GM23248 (cell line): ENCODE measurements around the gene THEMIS2. TPM values are rescaled to one million over a fixed set of nuclear protein-coding genes. Genes with fewer than 3 reads are reported as not detected.

Experiments used
- DNase-seq: peaks from one replicate; pipeline ENCODE4 v3.0.0-alpha.2; 2015
- H2AFZ ChIP-seq: fragments of 200-600 bp; sonication (generic); 2 replicates; pipeline ENCODE4 v1.6.1; 2016; ENCODE audit warnings: antibody characterized with exemption
- H3F3A ChIP-seq: fragments of 200-600 bp; sonication (generic); 2 replicates; pipeline ENCODE4 v1.6.1; 2016; ENCODE audit warnings: mild to moderate bottlenecking, antibody characterized with exemption, mixed run types; ENCODE audit not compliant: insufficient read depth
- H3K27ac ChIP-seq: fragments of 200-600 bp; sonication (generic); 2 replicates; pipeline ENCODE4 v1.5.1; 2016; ENCODE audit warnings: mild to moderate bottlenecking
- H3K27me3 ChIP-seq: fragments of 200-600 bp; sonication (generic); replicated peaks from 2 replicates; pipeline ENCODE4 v1.6.1; 2016; ENCODE audit warnings: mild to moderate bottlenecking; ENCODE audit not compliant: insufficient read depth
- H3K36me3 ChIP-seq: fragments of 200-600 bp; sonication (generic); 2 replicates; pipeline ENCODE4 v1.6.1; 2016; ENCODE audit warnings: low read depth, mild to moderate bottlenecking
- H3K4me1 ChIP-seq: fragments of 200-600 bp; sonication (generic); 2 replicates; pipeline ENCODE4 v1.6.1; 2016; ENCODE audit warnings: mild to moderate bottlenecking; ENCODE audit not compliant: insufficient read depth
- H3K4me2 ChIP-seq: fragments of 200-600 bp; sonication (generic); one replicate; pipeline ENCODE4 v1.6.1; 2016; ENCODE audit warnings: mild to moderate bottlenecking; ENCODE audit not compliant: unreplicated experiment
- H3K4me3 ChIP-seq: fragments of 200-600 bp; sonication (generic); 2 replicates; pipeline ENCODE4 v1.5.1; 2016; ENCODE audit warnings: mild to moderate bottlenecking
- H3K79me2 ChIP-seq: fragments of 200-600 bp; sonication (generic); 2 replicates; pipeline ENCODE4 v1.6.1; 2016; ENCODE audit warnings: mild to moderate bottlenecking; ENCODE audit not compliant: insufficient read depth
- H3K9ac ChIP-seq: fragments of 200-600 bp; sonication (generic); 2 replicates; pipeline ENCODE4 v1.6.1; 2016; ENCODE audit warnings: mild to moderate bottlenecking
- H3K9me2 ChIP-seq: fragments of 200-600 bp; sonication (generic); 2 replicates; pipeline ENCODE4 v1.6.1; 2016; ENCODE audit warnings: mixed run types, mild to moderate bottlenecking, moderate library complexity; ENCODE audit not compliant: insufficient read depth
- H3K9me3 ChIP-seq: fragments of 200-600 bp; sonication (generic); one replicate; pipeline ENCODE4 v1.6.1; 2017; ENCODE audit warnings: low read depth
- H4K20me1 ChIP-seq: fragments of 200-600 bp; sonication (generic); 2 replicates; pipeline ENCODE4 v1.6.0; 2016; ENCODE audit not compliant: insufficient read depth
- EZH2 ChIP-seq: fragments of 200-600 bp; sonication (generic); IDR thresholded peaks from 2 replicates; pipeline ENCODE4 v1.6.1; 2018; ENCODE audit warnings: antibody characterized with exemption, mild to moderate bottlenecking; ENCODE audit not compliant: insufficient read depth, poor library complexity, severe bottlenecking
- EZH2phosphoT487 ChIP-seq: fragments of 200-600 bp; sonication (generic); IDR thresholded peaks from 2 replicates; pipeline ENCODE4 v1.6.1; 2018; ENCODE audit warnings: antibody characterized with exemption, moderate library complexity, mild to moderate bottlenecking, low read depth; ENCODE audit not compliant: insufficient read depth
- WGBS, 2 experiments: methylation state at CpG; one replicate each; pipeline ENCODE4 v1.1.6; 2015 to 2017; ENCODE audit warnings: low lambda C conversion rate in 2 of 2, low coverage in 1 of 2; ENCODE audit errors: missing lambda C conversion rate in 2 of 2; 5-methylcytosine and 5-hydroxymethylcytosine counted together
- in situ Hi-C: fragments of 300-500 bp; cut with MboI; formaldehyde crosslinking; loops from 2 replicates; pipeline ENCODE4 v1.15.0; 2020
- polyA plus RNA-seq: library from polyadenylated mRNA; unstranded; fragments of >200 nt; fragmentation: Nextera tagmentation; extraction: Ambion mirVana; gene quantifications from 2 replicates; pipeline ENCODE4 v1.2.1, GENCODE V29; 2016
- total RNA-seq: library from RNA; depleted of rRNA; stranded (reverse); fragments of >200 nt; shearing (Covaris generic); gene quantifications from 2 replicates; pipeline ENCODE4 v1.2.3, GENCODE V29; 2014

Gene THEMIS2
- total and polyA plus RNA-seq, 2 experiments from 2014 or later, result 4.4 to 4.5 TPM

DNA sequence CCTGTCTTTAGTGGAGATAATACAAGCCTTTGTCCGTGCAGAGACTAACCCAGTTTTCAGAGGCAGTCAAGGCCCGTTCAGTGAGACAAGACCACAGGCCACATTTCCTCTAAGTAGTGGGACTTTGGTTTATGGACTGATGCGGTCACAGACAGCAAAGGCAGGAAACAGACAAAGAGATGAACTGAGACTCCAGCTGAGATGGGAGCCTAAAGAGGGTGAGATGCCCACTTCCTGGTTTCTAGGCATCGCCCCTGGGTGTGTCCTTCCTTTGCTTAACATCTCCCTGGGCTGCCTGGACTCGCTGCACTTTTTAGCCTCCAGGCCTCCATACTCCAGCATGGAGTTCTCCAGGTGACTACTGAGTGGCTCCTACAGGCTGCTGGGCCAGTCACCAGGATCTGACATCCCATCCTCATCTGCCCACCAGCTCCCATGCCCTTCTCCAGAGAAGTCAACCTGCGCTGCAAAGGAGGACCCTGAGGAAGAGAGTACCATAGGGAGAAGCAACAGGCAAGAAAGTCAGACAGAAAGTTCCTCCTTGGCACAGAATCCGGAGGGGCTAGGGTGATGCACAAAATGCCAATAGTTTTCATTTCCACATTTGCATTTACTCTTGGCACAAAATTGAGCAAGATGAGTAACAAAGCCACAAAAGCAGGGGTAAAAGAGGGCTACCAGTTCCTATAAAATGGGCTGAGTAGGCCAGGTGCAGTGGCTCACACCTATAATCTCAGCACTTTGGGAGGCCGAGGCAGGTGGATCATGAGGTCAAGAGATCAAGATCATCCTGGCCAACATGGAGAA lies 15.1 kb downstream of the THEMIS2 start:
- H3K27ac ChIP-seq, result no peak overlapping the region
- WGBS, 2 experiments, result 93 to 96% methylated on average over 8 of the region's 8 CpGs
- H2AFZ ChIP-seq, result no peak overlapping the region
- H4K20me1 ChIP-seq, result no peaks in the 10 kb centered on the region
- no peak overlapping the region for H3K9ac ChIP-seq
- no peak for DNase-seq
- H3K9me3 ChIP-seq, result no peaks in the 10 kb centered on the region
- H3K9me2 ChIP-seq, result no peaks in the 10 kb centered on the region
- no peaks in the 10 kb centered on the region for H3K27me3 ChIP-seq
- H3F3A ChIP-seq, result peaks cover 8% of the 10 kb centered on the region
- in situ Hi-C loops, result no loop called here
- H3K4me2 ChIP-seq, result no peak overlapping the region
- H3K4me1 ChIP-seq, result no peaks in the 10 kb centered on the region
- TF ChIP-seq EZH2 (no peak), EZH2phosphoT487 (no peak)
- no peaks in the 10 kb centered on the region for H3K79me2 ChIP-seq
- no peak overlapping the region for H3K4me3 ChIP-seq
- no peaks in the 10 kb centered on the region for H3K36me3 ChIP-seq

DNA sequence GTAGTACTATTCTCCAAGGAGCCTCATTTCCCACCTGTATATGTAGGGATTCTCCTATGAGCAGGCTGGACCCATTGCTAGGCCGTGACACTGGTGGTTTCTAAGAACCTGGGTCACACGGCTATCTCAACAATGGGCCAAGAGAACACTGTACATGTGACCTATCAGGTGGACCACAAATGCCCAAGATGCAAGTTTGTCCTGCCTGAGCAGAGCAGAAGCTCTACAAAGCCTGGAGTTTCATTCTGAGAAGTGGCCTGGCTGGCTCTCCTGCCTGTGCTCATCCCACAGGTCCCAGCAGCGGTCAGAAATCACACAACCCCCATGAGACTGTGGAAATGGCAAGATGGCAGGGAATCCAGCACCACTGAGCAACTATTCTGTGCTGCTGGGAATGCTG lies 17.2 kb downstream of the THEMIS2 start:
- DNase-seq, result no peak
- 100% methylated on average over 3 of the region's 3 CpGs for WGBS, 2 experiments
- Histone ChIP-seq H3K9ac (no peak overlapping the region), H4K20me1 (no peaks in the 10 kb centered on the region), H3K4me1 (no peaks in the 10 kb centered on the region), H3K9me2 (no peaks in the 10 kb centered on the region), H3K36me3 (peaks cover 16% of the 10 kb centered on the region), H3K27ac (no peak overlapping the region), H3K4me2 (no peak overlapping the region), H3F3A (peaks cover 12% of the 10 kb centered on the region), H3K79me2 (no peaks in the 10 kb centered on the region), H2AFZ (no peak overlapping the region), H3K27me3 (no peaks in the 10 kb centered on the region), H3K9me3 (no peaks in the 10 kb centered on the region), H3K4me3 (no peak overlapping the region)
- TF ChIP-seq EZH2phosphoT487 (no peak), EZH2 (no peak)
- in situ Hi-C loops, result no loop called here

DNA sequence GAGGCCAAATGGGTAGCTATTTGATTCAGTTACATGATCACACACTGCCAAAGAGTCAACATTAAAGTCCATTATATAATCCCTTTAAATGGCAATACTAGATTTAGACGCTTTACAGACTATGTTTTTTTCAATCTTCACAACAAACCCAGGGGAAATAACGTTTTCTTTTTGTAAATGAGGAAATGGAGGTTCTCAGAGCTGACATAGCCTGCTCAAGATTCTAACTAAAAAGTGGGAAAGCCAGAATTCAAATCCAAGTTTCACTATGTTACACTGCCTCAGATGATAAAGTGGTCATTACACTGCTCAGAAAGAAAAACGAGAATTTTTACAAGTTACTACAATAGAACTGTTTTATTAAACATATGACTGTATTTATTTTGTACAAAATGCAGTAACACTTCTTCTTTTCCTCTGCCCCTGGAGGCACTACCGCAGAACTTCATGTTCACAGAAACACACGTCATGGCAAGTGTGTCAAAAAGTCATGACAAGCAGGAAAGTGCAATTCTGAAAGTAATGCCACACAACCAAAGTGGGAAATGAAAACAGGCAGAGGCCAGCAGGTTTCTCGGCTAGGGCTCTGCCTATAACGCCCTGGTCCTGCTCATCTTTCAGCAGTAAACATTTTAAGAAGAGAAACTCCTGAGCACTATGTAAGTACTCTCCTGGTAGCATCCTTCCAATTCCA lies 19.0 kb downstream of the THEMIS2 start:
- no peak overlapping the region for H3K4me2 ChIP-seq
- H4K20me1 ChIP-seq, result no peaks in the 10 kb centered on the region
- H3K9me2 ChIP-seq, result no peaks in the 10 kb centered on the region
- H3K27ac ChIP-seq, result no peak overlapping the region
- H3F3A ChIP-seq, result peaks cover 12% of the 10 kb centered on the region
- no peaks in the 10 kb centered on the region for H3K4me1 ChIP-seq
- WGBS, 2 experiments, result 91 to 92% methylated on average over 7 of the region's 7 CpGs
- TF ChIP-seq EZH2, result no peak
- no peak for TF ChIP-seq EZH2phosphoT487
- no peak overlapping the region for H3K4me3 ChIP-seq
- H3K36me3 ChIP-seq, result peaks cover 21% of the 10 kb centered on the region
- H2AFZ ChIP-seq, result no peak overlapping the region
- no peak overlapping the region for H3K9ac ChIP-seq
- H3K9me3 ChIP-seq, result no peaks in the 10 kb centered on the region
- no peaks in the 10 kb centered on the region for H3K27me3 ChIP-seq
- H3K79me2 ChIP-seq, result no peaks in the 10 kb centered on the region
- no peak for DNase-seq
- in situ Hi-C loops, result no loop called here

DNA sequence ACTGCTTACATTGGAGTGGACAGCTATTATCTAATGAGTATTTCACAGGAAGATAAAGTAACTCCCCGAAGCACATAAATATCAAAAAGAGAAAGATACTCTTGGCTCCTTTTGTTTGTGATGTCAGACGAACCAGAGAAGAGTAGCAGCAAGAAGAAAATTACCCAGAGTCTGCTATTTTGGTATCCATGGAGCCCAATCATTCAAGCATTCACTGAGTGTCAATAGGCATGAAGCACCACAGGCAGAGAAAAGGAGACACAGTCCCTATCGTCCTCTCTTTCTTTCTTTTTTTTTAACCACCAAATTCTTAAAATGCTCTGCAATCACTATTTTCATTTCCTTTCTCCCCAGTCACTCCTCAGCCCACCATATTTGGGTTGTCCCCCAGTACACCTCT lies 22.2 kb downstream of the THEMIS2 start:
- Histone ChIP-seq H2AFZ (no peak overlapping the region), H3K4me3 (no peak overlapping the region), H3K4me2 (no peak overlapping the region), H3K9ac (no peak overlapping the region), H3K36me3 (peaks cover 36% of the 10 kb centered on the region), H3K27ac (no peak overlapping the region), H4K20me1 (no peaks in the 10 kb centered on the region), H3K79me2 (no peaks in the 10 kb centered on the region), H3K9me2 (no peaks in the 10 kb centered on the region), H3F3A (peaks cover 12% of the 10 kb centered on the region), H3K9me3 (no peaks in the 10 kb centered on the region), H3K4me1 (no peaks in the 10 kb centered on the region), H3K27me3 (no peaks in the 10 kb centered on the region)
- DNase-seq, result no peak
- WGBS, 2 experiments, result 69 to 83% methylated on average over 3 of the region's 3 CpGs
- TF ChIP-seq EZH2phosphoT487, result no peak
- TF ChIP-seq EZH2, result no peak
- in situ Hi-C loops, result no loop called here
